ENCODE measurements around the gene ACAA2.
"Not testable (repeated sequence)": the region's sequence is repeated elsewhere in the genome, so short reads cannot be mapped to it uniquely, and the experiment has no call there.

DNA sequence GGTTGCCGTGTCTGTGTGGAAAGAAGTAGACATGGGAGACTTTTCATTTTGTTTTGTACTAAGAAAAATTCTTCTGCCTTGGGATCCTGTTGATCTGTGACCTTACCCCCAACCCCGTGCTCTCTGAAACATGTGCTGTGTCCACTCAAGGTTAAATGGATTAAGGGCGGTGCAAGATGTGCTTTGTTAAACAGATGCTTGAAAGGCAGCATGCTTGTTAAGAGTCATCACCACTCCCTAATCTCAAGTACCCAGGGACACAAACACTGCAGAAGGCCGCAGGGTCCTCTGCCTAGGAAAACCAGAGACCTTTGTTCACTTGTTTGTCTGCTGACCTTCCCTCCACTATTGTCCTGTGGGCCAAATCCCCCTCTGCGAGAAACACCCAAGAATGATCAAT is 12.8 kb downstream of the ACAA2 start:
- not testable (repeated sequence) for TF ChIP-seq ZNF70 (CRISPR knock-in tag; IDR thresholded peaks at IDR 0.05); ZNF565 (CRISPR knock-in tag; conservative IDR thresholded peaks at IDR 0.05; ENCODE audit: low read depth); RARB (CRISPR knock-in tag; IDR thresholded peaks at IDR 0.05); ZFP3 (CRISPR knock-in tag; IDR thresholded peaks at IDR 0.05); SNAI2 (CRISPR knock-in tag; IDR thresholded peaks at IDR 0.05); ARNTL (CRISPR knock-in tag; IDR thresholded peaks at IDR 0.05; ENCODE audit: borderline replicate concordance, low read depth)
